Skeletal muscle cell (primary cell): ENCODE measurements around the gene CASK.

Experiments used
- DNase-seq: peaks from one replicate; pipeline ENCODE4 v3.0.0-alpha.2; 2010; ENCODE audit warnings: low read depth
- H3K4me3 ChIP-seq: 2 replicates; pipeline ENCODE4 v1.5.1; 2011; ENCODE audit warnings: low read depth, mild to moderate bottlenecking, control low read depth, low read length, moderate library complexity

Gene CASK

GRCh38 chrX:41923211-41923977 is at the start of gene CASK:
Gene CASK (minus strand): TSS chrX:41923554. CDS start chrX:41922988, 566 bp downstream.
- peak; percentile 70 for DNase-seq
- peak within 1 kb of the TSS; percentile 68 for H3K4me3 ChIP-seq

GRCh38 chrX:41971346-41971745 is 48.0 kb upstream of the CASK start:
- H3K4me3 ChIP-seq, result no peak overlapping the region
- DNase-seq, result no peak

GRCh38 chrX:41970419-41970818 is 47.1 kb upstream of the CASK start:
- no peak for DNase-seq
- no peak overlapping the region for H3K4me3 ChIP-seq

- no peak for DNase-seq
- H3K4me3 ChIP-seq, result no peak overlapping the region
These were observed 40.0 kb upstream of the CASK start for GRCh38 chrX:41963348-41963747.

GRCh38 chrX:41960142-41960541 is 36.8 kb upstream of the CASK start:
- no peak overlapping the region for H3K4me3 ChIP-seq
- DNase-seq, result no peak

GRCh38 chrX:41958861-41959260 is 35.5 kb upstream of the CASK start:
- H3K4me3 ChIP-seq, result no peak overlapping the region
- no peak for DNase-seq

- H3K4me3 ChIP-seq, result no peak overlapping the region
- no peak for DNase-seq
These were observed 32.7 kb upstream of the CASK start for GRCh38 chrX:41956027-41956426.

GRCh38 chrX:41952102-41952501 is 28.7 kb upstream of the CASK start:
- DNase-seq, result no peak
- H3K4me3 ChIP-seq, result no peak overlapping the region

GRCh38 chrX:41946989-41947612 is 23.7 kb upstream of the CASK start:
- DNase-seq, result no peak
- no peak overlapping the region for H3K4me3 ChIP-seq

GRCh38 chrX:41946235-41946634 is 22.9 kb upstream of the CASK start:
- no peak for DNase-seq
- no peak overlapping the region for H3K4me3 ChIP-seq

- DNase-seq, result no peak
- no peak overlapping the region for H3K4me3 ChIP-seq
These were observed 12.5 kb upstream of the CASK start for GRCh38 chrX:41935832-41936231.

GRCh38 chrX:41933546-41933945 is 10.2 kb upstream of the CASK start:
- no peak for DNase-seq
- no peak overlapping the region for H3K4me3 ChIP-seq

- no peak overlapping the region for H3K4me3 ChIP-seq
- no peak for DNase-seq
These were observed 9.5 kb upstream of the CASK start for GRCh38 chrX:41932885-41933284.

GRCh38 chrX:41931591-41931990 is 8.2 kb upstream of the CASK start:
- no peak for DNase-seq
- H3K4me3 ChIP-seq, result no peak overlapping the region

GRCh38 chrX:41923978-41924683 is 777 bp upstream of the CASK start:
- no peak for DNase-seq
- H3K4me3 ChIP-seq, result peak overlapping the region; percentile 63

GRCh38 chrX:41922431-41923151 is 763 bp downstream of the CASK start:
- DNase-seq, result no peak
- peak overlapping the region; percentile 68 for H3K4me3 ChIP-seq

GRCh38 chrX:41921492-41922430 is 1.6 kb downstream of the CASK start:
- DNase-seq, result peak; percentile 34
- H3K4me3 ChIP-seq, result peak overlapping the region; percentile 68

- DNase-seq, result no peak
- no peak overlapping the region for H3K4me3 ChIP-seq
These were observed 3.5 kb downstream of the CASK start for GRCh38 chrX:41919870-41920269.

GRCh38 chrX:41917517-41917916 is 5.8 kb downstream of the CASK start:
- DNase-seq, result no peak
- H3K4me3 ChIP-seq, result no peak overlapping the region
